ENCODE data around the gene PMVK. TPM values are rescaled to one million over a fixed set of nuclear protein-coding genes. Genes with fewer than 3 reads are reported as not detected.

PMVK gene
- total RNA-seq, 1 donor from 2014 or later = 11.3 TPM

DNA sequence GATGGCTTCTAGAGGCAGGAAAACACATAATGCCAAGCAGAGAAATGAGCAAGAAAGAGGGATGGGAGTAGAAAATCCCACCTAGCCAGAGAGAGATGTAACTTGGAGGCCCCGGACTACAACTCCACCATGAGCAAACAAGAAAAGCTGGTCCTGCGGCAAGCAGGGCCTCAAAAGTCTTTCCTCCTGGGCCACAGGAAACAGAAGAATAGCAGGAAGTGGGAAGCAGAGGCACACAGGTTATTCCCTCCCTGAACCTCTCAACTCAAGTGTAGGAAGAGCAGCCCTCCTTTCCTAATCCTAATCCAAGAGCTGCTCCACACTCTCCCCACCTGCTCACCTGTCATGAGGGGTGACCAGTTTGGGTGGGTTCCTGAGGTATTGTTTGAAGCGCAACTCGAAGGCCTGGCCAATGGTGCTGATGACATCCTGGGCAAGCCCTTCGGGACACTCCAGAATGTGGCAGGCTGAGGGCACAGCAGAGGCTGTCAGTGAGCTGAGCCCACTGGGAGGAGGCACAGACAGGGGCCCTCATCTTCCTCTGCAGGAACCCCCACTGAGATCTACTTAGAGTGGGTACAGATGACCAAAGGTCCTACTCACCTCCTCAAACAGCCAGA is 30.9 kb upstream of the PMVK start:
- DNase-seq (ENCODE audit: low read depth) = no peak

DNA sequence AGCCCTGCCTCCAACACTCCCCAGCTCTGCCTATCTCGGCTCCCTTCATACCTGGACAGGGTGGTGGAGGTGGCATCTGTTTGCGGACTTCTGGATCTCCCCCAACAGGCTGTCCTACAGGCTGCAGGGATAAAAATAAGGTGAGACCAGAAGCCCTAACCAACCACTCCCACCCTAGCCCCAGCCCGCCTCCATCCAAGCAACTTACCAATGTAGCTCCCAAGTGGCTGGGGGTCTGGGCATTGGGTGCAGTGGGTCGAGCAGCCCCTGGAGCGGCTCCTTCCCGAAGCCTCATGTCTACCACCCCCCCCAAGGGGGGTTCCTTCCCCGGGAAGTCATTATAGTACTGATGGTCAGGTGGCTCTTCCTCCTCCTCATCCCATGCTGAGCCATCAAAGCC is 29.6 kb upstream of the PMVK start:
- DNase-seq (ENCODE audit: low read depth) = no peak

DNA sequence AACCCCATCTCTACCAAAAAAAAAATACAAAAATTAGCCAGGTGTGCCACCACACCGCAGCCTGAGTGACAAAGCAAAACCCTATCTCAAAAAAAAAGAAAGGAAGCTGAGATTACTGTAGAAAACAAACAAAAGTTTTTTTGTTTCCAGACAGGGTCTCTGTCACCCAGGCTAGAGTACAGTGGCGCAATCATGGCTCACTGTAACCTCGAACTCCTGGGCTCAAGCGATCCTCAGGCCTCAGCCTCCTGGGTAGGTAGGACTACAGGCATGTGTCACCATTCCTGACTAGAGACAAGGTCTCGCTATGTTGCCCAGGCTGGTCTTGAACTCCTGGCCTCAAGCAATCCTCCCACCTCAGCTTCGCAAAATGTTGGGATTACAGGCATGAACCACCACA is 27.8 kb upstream of the PMVK start:
- no peak for DNase-seq (ENCODE audit: low read depth)

DNA sequence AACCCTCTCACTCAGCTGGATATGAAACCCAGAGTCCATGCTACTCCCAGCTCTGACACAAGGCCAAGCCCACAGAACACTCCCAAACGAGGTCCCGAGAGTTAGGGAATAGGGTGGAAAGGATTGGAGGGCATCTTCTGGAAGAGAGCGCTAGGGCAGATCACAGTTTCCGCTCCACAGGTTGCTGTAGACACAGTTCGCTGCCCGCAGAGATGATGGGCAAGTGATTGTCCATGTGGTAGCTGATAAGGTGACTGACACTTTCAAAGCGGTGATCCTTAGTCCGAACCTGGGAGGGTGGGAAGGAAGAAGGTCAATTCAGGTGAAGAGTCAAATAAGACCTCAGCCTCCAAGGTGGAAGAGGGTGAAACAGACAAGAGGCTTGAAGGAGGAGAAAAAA is 27.1 kb upstream of the PMVK start:
- no peak for DNase-seq (ENCODE audit: low read depth)

DNA sequence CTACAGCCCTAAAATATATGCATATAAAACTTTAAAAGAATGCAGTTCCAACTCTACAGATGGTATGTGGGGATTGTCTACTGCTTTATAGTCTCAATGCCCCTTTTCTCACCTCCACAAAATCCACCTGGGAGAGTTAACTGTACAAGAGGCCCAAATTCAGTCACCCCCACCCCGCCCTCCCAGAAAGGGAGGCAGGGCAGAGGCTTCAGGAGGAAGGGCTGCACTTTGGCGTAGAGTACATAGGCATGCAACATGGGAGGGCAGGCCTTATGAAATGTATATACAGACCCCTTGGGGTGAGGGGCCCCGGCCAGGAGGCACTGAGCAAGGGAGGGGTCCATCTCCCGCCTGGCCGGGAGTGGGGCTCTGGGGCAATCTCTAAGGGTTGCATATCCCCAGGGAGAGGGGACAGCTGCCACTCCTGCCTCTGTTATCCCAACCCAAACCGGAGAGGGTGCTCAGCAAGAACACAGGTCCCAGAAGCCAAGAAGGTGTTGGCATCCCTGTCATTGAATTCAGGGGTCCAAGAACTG is 26.3 kb upstream of the PMVK start:
- DNase-seq (ENCODE audit: low read depth) = no peak

DNA sequence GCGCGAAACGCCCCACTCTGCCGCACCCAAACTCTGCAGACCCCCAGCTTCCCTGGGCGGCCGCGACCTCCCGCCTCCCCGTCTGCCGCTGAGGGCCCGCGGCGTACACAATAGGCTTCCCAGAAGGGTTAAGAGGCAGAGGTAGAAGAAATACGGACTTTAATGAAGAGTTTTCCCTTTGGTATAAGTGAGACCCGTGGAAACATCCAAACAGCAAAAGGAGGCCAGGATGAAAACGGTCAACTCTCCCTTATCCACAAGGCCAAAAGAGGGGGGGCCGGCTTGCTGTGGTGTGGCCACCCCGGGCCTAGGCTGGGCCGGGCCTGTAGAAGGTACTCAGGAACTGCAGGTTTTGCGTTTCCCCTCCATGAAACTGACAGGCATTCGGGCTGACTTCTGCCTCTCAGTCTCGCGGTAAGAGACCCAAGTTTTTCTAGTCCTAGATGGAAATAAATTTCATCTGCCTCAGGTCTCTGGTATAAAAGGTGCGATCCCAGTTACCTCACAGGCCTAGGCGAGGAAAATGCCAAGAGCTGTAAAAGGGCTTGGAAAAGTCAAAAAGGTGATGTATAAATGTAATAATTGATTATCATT is 25.7 kb upstream of the PMVK start:
- DNase-seq (ENCODE audit: low read depth) = peak; percentile 39

DNA sequence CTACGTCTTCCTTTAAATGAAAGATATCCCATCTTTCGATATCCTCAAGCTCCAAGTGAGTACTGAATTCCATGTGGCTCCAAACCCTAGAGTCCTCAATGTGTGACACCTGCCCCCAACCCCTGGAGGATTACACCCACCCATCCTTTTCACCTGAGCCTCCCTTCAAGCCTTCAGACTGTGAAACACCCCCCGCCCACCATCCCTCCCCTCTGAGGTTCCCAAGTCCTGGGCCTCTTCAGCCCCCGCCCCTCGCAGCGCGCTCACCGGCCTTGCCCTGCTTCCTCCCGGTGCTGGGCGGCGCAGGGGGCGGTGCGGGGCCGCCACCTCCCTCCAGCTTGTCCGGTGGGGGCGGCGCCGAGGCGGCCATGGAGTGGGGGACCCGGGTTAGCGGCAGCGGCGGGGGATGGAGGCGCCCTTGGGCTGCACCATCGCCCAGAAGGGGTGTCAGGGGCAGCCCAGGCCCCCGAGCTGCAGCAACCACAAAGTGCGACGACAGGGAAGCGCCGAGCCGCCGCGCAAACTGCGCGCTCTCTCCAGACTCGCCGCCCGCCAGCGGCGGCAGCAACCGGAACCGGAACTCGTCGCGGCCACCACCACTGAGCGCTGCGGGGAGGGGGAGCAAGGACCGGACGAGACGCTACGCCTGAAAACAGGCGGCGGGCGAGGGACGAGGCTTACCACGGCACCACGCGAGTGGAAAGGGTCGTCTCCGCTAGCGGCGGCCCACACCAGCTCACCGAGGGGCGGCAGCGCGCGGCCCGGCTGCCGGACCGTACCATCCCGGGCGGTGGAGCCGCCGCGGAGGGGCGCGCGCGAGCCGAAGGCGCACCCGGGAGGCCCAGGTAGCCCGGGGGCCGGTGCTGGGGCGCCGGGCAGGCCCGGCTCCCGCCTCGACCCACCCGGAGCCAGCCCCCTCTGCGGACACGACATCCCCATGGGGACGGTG is 25.0 kb upstream of the PMVK start, which contains the start of gene PYGO2:
TSS of gene PYGO2 (minus strand) at position 576 of the 949 bp plus-strand sequence. CDS start at position 370, 206 bp downstream.
- peak; percentile 83 for DNase-seq (ENCODE audit: low read depth)

DNA sequence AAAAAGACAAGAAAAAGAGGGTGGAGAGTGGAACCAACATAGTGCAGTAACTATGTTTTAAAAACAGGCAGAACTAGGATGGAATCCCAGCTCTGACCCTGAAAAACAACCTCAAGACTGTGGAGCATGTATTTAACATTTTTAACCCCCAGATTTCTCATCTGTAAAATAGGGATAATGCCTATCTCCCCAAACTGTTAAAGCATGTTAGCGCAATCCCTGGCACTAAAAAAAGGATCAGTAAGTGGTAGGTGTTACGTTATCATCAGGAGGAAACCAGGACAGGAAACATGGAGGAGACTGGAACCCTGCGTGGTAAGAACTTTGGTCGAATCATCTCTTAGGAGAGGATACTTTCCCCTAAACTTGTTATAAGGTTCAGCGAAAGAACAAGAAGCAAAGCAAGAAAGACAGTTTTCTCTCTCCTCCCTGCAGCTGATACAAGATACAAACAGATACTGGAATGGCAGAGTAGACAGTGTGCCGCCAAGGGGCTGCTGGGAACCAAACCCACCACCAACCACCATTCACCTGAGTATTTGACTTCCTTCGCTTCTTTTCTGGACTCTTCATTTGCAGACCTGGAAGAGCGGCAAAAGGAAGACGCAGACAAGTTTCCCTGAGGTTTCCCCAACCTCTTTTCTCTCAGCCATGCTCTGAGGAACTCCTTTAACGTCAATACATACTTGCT is 24.1 kb upstream of the PMVK start:
- no peak for DNase-seq (ENCODE audit: low read depth)

DNA sequence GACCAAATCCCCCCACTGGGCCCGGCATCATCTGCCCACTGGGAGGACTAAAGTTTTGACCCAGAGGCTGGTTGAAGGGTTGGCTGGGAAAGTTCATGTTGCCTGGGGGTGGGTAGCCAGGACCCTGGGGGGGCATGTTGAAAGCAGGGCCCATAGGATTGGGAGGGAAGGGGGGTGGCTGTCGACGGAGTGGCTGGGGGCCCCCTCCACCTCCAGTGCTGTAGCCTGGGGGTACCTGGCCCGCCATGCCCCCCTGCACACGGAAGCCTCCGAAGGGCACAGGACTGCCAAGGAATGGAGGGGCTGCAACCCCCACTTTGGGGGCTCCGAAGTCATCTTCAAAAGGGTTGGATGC is 22.9 kb upstream of the PMVK start:
- no peak for DNase-seq (ENCODE audit: low read depth)

DNA sequence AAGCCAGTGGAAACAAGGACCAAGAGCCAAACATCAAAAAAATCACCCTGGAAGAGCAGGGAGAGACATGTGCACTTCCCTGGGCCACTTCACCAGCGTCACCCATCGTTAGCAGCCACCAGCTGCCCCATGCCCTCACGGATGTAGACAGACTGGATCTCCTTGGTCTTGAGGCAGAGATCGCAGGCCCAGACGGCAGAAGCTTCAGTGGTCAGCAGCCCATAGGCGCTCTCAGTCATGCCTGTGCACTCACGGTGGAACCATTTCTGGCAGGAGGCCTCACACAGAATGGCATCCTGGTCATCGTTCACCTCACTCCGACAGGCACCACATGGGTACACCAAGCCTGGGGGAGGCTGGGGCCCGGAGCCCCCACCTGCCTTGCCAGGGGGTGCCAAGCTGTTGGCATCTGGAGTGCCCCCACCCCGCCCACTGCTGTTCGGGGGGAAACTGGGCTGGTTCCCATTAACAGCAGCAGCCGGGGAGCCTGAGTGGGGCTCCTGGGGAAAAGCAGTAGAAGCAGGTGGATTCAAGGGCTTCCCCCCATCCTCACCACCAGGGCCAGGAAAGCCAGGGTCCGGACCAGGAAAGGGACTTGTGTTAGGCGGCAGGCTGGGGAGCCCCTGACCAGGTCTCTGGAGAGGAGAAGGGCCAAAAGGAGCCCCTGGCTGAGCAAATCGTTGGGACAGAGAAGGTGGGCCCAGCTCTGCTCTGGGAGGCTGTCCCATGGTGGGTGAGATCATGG is 22.3 kb upstream of the PMVK start:
- no peak for DNase-seq (ENCODE audit: low read depth)

DNA sequence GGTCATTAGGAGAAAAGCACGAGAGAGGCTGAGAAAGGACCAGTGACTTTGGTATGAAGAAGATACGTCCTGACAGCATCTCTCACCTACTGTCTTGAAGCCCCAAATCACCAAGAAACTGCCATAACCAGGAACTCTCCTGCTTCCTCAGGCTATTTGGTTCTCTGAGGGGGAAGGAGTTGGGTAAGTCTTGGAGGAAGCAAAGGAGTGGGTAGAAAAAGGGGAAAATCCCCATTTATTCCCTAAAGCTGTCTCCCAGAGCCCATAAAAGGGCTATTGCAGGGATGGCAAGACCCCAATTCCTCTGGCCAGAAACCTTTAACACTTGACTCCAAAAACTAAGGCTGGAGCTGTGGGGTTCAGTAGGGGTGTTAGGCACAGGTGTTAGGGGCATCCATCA is 21.5 kb upstream of the PMVK start:
- no peak for DNase-seq (ENCODE audit: low read depth)

DNA sequence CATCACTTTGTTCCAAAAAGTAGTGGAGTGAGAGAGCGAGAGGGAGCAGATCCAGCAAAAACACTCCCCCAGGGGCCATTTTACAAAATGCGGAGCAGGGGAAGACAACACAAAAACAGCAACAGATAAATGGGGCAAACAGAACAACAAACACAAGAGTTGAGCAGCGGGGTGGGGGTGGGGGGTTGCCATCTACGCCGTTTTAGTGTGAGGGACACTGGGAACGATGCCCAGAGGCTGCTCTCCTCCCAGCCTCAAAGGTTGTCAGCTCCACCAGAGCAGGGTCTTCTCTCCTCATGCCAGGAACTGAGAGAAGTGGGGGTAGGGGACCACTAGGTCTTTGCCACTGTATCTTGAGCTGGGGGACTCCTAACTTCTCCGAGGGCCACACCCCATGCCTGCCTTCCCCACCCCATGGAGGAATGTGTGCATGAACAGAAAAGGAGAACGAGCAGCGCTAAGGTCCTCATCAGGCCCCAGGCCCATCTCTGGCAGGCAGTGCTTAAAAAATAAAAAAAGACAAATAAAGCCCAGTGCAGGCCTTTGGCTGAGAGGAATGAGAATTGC is 20.7 kb upstream of the PMVK start:
- peak; percentile 57 for DNase-seq (ENCODE audit: low read depth)

DNA sequence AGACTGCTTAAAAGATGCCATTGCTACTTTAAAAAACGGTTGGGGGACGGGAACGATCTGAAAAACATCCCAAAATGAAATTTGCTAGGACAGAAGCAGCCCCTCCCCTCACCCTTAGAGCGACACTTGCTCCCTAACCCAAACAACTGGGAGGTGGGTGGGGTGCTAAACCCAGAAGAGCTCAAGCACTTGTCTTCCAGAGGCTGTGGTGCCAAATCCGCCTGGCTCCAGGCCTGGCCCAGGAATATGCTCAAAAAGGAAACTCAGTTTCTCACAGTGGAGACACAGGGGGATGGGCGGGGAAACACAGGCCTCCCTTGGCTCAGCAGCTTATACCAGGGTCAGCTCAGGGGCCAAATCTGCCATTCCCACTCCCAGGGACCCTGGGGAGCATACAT is 20.0 kb upstream of the PMVK start:
- peak; percentile 93 for DNase-seq (ENCODE audit: low read depth)

DNA sequence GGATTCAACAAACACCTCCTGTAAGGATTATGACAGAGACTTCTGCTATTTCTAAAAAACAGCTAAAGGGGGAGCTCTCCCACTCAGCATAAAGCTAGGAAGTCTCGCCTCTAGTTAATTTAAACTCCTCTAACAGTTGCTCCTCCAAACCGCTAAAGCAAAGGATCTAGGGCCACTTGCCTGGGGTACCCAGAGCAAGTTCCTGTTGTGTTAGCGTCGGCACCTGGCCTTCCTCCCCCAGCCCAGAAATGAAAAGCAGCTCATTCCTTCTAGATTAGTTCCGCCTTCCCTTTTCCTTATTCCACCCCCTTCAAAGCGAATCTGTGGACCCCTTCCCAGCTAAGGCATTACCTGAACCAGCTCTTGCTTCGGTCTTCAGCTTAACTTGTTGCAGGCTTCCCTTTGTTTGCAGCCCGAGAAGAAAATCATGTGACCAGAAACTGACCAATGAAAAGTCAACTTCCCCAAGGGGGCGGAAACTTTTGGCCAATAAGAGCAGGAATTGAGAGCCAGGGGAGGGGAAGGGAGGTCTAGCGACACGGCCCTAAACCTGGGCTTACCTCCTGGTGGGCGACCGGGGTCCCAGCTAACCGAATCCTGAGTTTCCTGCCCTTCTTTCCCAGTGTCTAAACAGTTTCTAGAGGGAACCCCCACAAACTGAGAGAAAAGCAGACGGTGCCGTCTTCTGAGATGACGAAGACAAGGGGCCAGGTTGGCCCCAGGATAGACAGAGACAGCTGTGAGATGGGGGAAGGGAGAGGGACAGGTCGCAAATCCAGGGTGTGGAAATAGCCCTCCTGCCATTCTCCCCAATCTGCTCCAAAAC is 19.4 kb upstream of the PMVK start, which contains the start of gene PBXIP1:
TSS of gene PBXIP1 (minus strand) at position 382 of the 826 bp plus-strand sequence. CDS start 2,378 bp downstream, outside the sequence.
- peak; percentile 98 for DNase-seq (ENCODE audit: low read depth)

DNA sequence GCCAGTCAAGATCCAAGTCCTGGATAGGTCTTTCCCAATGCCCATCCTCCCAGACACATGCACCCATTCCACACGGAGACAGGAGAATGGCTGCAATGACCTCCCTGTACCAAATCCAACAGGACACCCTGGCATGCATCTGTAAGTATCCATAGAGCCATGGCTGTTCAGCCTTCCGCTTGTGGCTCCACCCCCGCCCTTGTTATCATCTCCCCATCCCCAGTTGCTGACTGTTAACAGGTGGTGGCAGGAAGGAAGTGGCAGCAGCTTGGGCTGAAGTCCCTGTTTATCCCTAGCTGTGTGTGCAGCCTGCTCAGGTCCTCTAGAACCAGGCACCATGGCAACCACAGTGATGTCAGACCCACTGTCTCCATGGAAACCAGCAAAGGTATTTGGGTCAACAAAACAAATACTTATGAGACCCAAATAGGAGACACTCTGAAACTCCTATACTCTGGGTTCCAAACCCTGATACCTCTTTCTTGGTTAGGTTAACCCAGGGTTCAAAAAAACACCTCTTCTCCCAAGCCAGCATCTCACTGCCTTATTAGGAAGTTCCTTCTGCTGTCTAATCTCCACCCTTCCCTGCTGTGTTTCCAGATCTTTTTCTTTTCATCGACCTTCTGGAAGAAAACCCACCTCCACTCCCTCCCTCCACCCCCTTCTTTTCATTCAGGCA is 18.7 kb upstream of the PMVK start:
- DNase-seq (ENCODE audit: low read depth) = peak; percentile 90

DNA sequence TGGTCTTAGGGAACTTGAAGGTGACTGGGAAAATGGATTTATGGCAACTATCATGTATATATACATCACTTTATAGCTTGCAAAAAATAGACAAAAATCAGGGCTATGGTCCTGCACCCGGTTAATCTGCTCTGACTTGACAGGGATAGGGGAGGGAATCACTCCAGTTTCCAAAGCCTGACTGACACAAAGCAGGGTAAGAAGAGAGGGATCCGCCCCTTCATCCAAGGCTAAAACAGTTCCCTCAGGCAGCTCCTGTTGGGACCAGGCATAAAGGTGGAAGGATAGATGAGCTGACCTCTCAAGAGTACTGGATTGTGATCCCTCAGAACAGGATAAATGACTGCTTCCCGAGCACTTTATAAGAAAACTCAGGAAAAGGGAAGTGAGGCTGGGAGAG is 18.0 kb upstream of the PMVK start:
- no peak for DNase-seq (ENCODE audit: low read depth)

DNA sequence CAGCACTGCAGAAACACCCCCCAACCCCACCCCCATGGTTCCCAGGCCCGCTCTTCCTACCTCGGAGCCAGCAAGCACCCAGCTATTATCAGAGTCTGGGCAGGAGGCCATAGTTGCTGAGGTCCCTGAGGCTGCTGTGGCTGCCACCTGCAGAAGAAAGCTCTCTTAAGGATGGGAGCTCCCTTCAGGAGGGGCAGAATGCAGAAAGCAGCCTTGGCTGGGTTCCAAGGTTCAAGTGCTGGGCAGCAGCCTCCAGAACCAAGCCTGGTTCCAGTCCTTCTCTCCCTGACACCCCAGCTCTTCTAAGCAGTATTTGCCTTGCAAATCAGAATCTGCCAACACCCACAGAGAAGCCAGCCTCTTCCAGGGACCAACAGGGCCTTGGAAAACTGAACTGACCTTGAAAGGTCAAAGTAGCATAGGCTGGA is 17.1 kb upstream of the PMVK start:
- no peak for DNase-seq (ENCODE audit: low read depth)

DNA sequence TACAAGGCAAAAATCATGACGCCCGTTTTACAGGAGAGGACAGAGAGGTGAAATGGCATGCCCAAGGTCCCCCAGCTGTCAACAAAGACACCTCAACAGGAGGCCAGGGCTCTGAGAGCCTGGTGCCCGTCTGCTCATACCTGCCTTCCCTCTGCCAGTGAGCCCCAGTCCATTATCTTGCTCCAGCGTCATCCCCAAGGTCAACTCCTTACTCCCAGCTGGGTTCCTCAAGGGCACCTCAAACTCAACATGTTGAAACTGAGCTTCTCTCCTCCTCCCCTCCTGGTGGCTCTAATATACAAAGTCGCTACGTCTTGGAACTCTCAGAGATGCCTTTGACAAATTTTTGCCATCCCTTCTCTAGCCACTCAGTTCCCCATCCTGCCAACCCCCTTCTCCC is 16.1 kb upstream of the PMVK start:
- no peak for DNase-seq (ENCODE audit: low read depth)

All from myocyte (in vitro differentiated cells).